GM23338 (cell line): ENCODE results near the gene SRSF11. TPM values are rescaled to one million over a fixed set of nuclear protein-coding genes. Genes with fewer than 3 reads are reported as not detected.

Experiments used
- ATAC-seq: fragments of 200-7000 bp; cut with Tn5 transposase; 3 replicates; pipeline ENCODE4 v1.9.1; 2020
- DNase-seq: peaks from one replicate; pipeline ENCODE4 v3.0.0-alpha.2; 2015; ENCODE audit warnings: low spot score
- H2AFZ ChIP-seq: fragments of 200-600 bp; sonication (generic); 2 replicates; pipeline ENCODE4 v1.8.0; 2016; ENCODE audit warnings: antibody characterized with exemption, mild to moderate bottlenecking, moderate library complexity
- H3F3A ChIP-seq: fragments of 200-600 bp; sonication (generic); replicated peaks from 2 replicates; pipeline ENCODE4 v1.8.0; 2017; ENCODE audit warnings: antibody characterized with exemption, mixed run types, low read depth
- H3K27ac ChIP-seq: fragments of 200-600 bp; sonication (generic); 2 replicates; pipeline ENCODE4 v1.6.1; 2016; ENCODE audit warnings: low read depth
- H3K27me3 ChIP-seq: fragments of 200-600 bp; sonication (generic); 2 replicates; pipeline ENCODE4 v1.8.0; 2016; ENCODE audit warnings: mild to moderate bottlenecking, mixed run types, moderate library complexity; ENCODE audit not compliant: insufficient read depth
- H3K36me3 ChIP-seq: fragments of 200-600 bp; sonication (generic); 2 replicates; pipeline ENCODE4 v1.8.0; 2016; ENCODE audit warnings: mild to moderate bottlenecking; ENCODE audit not compliant: insufficient read depth
- H3K4me1 ChIP-seq: fragments of 200-600 bp; sonication (generic); 2 replicates; pipeline ENCODE4 v1.8.0; 2016; ENCODE audit warnings: mild to moderate bottlenecking, moderate library complexity; ENCODE audit not compliant: insufficient read depth
- H3K4me2 ChIP-seq: fragments of 200-600 bp; sonication (generic); 2 replicates; pipeline ENCODE4 v1.7.1; 2017; ENCODE audit warnings: mixed run types
- H3K4me3 ChIP-seq: fragments of 200-600 bp; sonication (generic); 2 replicates; pipeline ENCODE4 v1.6.1; 2016; ENCODE audit warnings: mixed run types
- H3K79me2 ChIP-seq: fragments of 200-600 bp; sonication (generic); replicated peaks from 2 replicates; pipeline ENCODE4 v1.8.0; 2017; ENCODE audit warnings: mild to moderate bottlenecking; ENCODE audit not compliant: insufficient read depth
- H3K9me2 ChIP-seq: fragments of 200-600 bp; sonication (generic); 2 replicates; pipeline ENCODE4 v1.8.0; 2017; ENCODE audit not compliant: insufficient read depth
- H4K20me1 ChIP-seq: fragments of 200-600 bp; sonication (generic); replicated peaks from 2 replicates; pipeline ENCODE4 v1.8.0; 2017; ENCODE audit warnings: mild to moderate bottlenecking; ENCODE audit not compliant: insufficient read depth
- H3K27ac Mint-ChIP-seq: 2 replicates; pipeline ENCODE4 v1.8.0; 2020; ENCODE audit warnings: inconsistent platforms, mild to moderate bottlenecking, moderate library complexity, mixed read lengths
- H3K27me3 Mint-ChIP-seq: 3 replicates; pipeline ENCODE4 v1.8.0; 2022; ENCODE audit warnings: low read depth, mild to moderate bottlenecking, moderate library complexity, mixed read lengths, inconsistent platforms; ENCODE audit not compliant: insufficient read depth, poor library complexity
- H3K36me3 Mint-ChIP-seq: 3 replicates; pipeline ENCODE4 v1.8.0; 2021; ENCODE audit warnings: low read depth, mild to moderate bottlenecking, inconsistent platforms, moderate library complexity, mixed read lengths
- H3K4me1 Mint-ChIP-seq: 3 replicates; pipeline ENCODE4 v1.8.0; 2020; ENCODE audit warnings: mild to moderate bottlenecking, inconsistent platforms, mixed read lengths
- H3K4me3 Mint-ChIP-seq: 3 replicates; pipeline ENCODE4 v1.8.0; 2021; ENCODE audit warnings: moderate library complexity, mild to moderate bottlenecking, inconsistent platforms, mixed read lengths
- H3K9me3 Mint-ChIP-seq: 3 replicates; pipeline ENCODE4 v1.8.0; 2020; ENCODE audit warnings: moderate library complexity, mild to moderate bottlenecking, inconsistent platforms, mixed read lengths
- CREB1 ChIP-seq: fragments of 250-450 bp; sonication (Bioruptor Pico); IDR thresholded peaks from 2 replicates; pipeline ENCODE4 v1.5.0; 2020; ENCODE audit warnings: low read depth, mild to moderate bottlenecking, moderate library complexity
- CTCF ChIP-seq, 2 experiments: fragments of 200-600 bp in 1 of 2; sonication (generic) in 1 of 2; conservative IDR thresholded peaks; 2 replicates each; pipeline versions ENCODE4 v1.5.1 to v1.6.1; 2016 to 2017; ENCODE audit warnings: antibody characterized with exemption in 2 of 2, low read depth in 2 of 2, mild to moderate bottlenecking in 2 of 2, moderate library complexity in 1 of 2
- ETS1 ChIP-seq: IDR thresholded peaks from 2 replicates; pipeline ENCODE4 v1.6.1; 2016; ENCODE audit warnings: antibody characterized with exemption
- EZH2 ChIP-seq: fragments of 200-600 bp; sonication (generic); IDR thresholded peaks from one replicate; pipeline ENCODE4 v1.8.0; 2017; ENCODE audit warnings: antibody characterized with exemption, mild to moderate bottlenecking, low read depth; ENCODE audit not compliant: unreplicated experiment
- EZH2phosphoT487 ChIP-seq: fragments of 200-600 bp; sonication (generic); IDR thresholded peaks from one replicate; pipeline ENCODE4 v1.8.1; 2018; ENCODE audit warnings: antibody characterized with exemption; ENCODE audit not compliant: unreplicated experiment
- JUNB ChIP-seq: IDR thresholded peaks from one replicate; pipeline ENCODE4 v1.6.1; 2016; ENCODE audit warnings: antibody characterized with exemption; ENCODE audit not compliant: unreplicated experiment
- NANOG ChIP-seq: IDR thresholded peaks from 2 replicates; pipeline ENCODE4 v1.6.1; 2016; ENCODE audit warnings: antibody characterized with exemption, borderline replicate concordance
- POLR2AphosphoS5 ChIP-seq: IDR thresholded peaks from 2 replicates; pipeline ENCODE4 v1.6.1; 2016; ENCODE audit warnings: antibody characterized with exemption, low read depth
- STAT1 ChIP-seq: IDR thresholded peaks from one replicate; pipeline ENCODE4 v1.6.1; 2016; ENCODE audit warnings: antibody characterized with exemption; ENCODE audit not compliant: unreplicated experiment
- ZNF462 ChIP-seq: fragments of 250-450 bp; sonication (Bioruptor Pico); IDR thresholded peaks from 2 replicates; pipeline ENCODE4 v1.5.0; 2020; ENCODE audit warnings: mild to moderate bottlenecking, moderate library complexity
- polyA plus RNA-seq: library from polyadenylated mRNA; unstranded; fragments of >200 nt; fragmentation: Nextera tagmentation; extraction: Ambion mirVana; gene quantifications from 2 replicates; pipeline ENCODE4 v1.2.1, GENCODE V29; 2016
- total RNA-seq: library from RNA; depleted of rRNA; stranded (reverse); fragments of >200 nt; shearing (Covaris generic); gene quantifications from 2 replicates; pipeline ENCODE4 v1.2.3, GENCODE V29; 2014

SRSF11 gene
- total and polyA plus RNA-seq, 2 experiments from 2014 or later = 182 to 372 TPM

DNA sequence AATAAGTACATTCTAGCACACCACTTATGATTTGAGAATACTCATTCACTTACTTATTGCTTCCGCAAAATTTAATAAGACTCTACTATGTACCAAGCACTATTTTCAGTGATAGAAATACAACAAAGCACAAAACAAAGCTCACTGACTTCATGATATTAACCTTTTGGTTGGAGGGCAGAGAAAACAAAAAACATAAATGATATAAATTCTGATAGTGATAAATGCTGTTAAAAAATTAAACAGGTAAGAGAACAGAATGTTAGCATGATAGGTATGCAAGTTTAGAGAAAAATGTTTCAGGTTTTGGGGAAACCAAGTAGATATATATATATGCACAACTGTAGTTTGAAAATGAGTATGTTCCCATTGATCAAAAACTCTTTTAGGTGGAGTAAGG, 17.0 kb upstream of the SRSF11 start:
- no peaks in the 10 kb centered on the region for H3K9me2 ChIP-seq
- peak overlapping the region; percentile 97 for H3K4me2 ChIP-seq
- H4K20me1 ChIP-seq = peaks cover 5% of the 10 kb centered on the region
- H3K4me3 ChIP-seq = peak overlapping the region; percentile 81
- no peaks in the 10 kb centered on the region for H3F3A ChIP-seq
- no peak overlapping the region for H3K27ac ChIP-seq
- peaks cover 7% of the 10 kb centered on the region for H3K27me3 Mint-ChIP-seq
- peak overlapping the region; percentile 96 for H3K4me3 Mint-ChIP-seq
- DNase-seq (no peak), ATAC-seq (no peak)
- no peak for TF ChIP-seq NANOG
- TF ChIP-seq JUNB = no peak
- peaks cover 9% of the 10 kb centered on the region; the same call in 2 of the 3 replicates for H3K4me1 Mint-ChIP-seq
- no peaks in the 10 kb centered on the region for H3K36me3 ChIP-seq
- H2AFZ ChIP-seq = no peak overlapping the region
- peaks cover 8% of the 10 kb centered on the region for H3K4me1 ChIP-seq
- H3K27ac Mint-ChIP-seq = no peak overlapping the region
- H3K27me3 ChIP-seq = no peaks in the 10 kb centered on the region
- no peaks in the 10 kb centered on the region for H3K9me3 Mint-ChIP-seq
- peaks cover 96% of the 10 kb centered on the region for H3K79me2 ChIP-seq
- peaks cover 4% of the 10 kb centered on the region; the same call in 1 of the 3 replicates for H3K36me3 Mint-ChIP-seq

DNA sequence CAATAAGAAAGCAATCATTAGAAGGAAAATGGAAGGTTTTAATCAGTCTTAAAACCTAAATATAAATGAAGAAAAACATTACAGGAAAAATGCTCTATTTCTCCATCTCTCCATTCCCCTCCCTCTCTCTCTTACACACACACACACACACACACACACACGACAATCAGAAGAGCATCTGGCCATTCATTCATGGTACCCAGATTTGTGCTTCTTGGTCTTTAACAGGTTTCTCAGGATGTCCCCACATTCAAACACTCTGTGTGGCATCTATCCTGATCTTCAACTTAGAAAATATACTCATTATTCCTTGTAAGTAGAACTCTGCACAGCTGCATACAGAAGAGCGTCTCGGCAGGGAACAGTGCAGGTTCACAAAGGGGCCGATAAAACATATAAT, 16.6 kb upstream of the SRSF11 start:
- no peaks in the 10 kb centered on the region for H3K27me3 ChIP-seq
- H3F3A ChIP-seq = no peaks in the 10 kb centered on the region
- H3K36me3 Mint-ChIP-seq = peaks cover 4% of the 10 kb centered on the region; the same call in 1 of the 3 replicates
- peak overlapping the region; percentile 97 for H3K4me2 ChIP-seq
- H3K9me2 ChIP-seq = no peaks in the 10 kb centered on the region
- no peak for ATAC-seq
- H3K27ac ChIP-seq = no peak overlapping the region
- peaks cover 8% of the 10 kb centered on the region for H3K4me1 ChIP-seq
- DNase-seq = no peak
- H3K27ac Mint-ChIP-seq = peak overlapping the region; percentile 99
- peak overlapping the region; percentile 99 for H2AFZ ChIP-seq
- H3K79me2 ChIP-seq = peaks cover 97% of the 10 kb centered on the region
- peaks cover 9% of the 10 kb centered on the region; the same call in 2 of the 3 replicates for H3K4me1 Mint-ChIP-seq
- H3K9me3 Mint-ChIP-seq = no peaks in the 10 kb centered on the region
- peaks cover 4% of the 10 kb centered on the region; the same call in 1 of the 2 replicates for H4K20me1 ChIP-seq
- peak overlapping the region; percentile 96 for H3K4me3 Mint-ChIP-seq
- H3K36me3 ChIP-seq = no peaks in the 10 kb centered on the region
- peak overlapping the region; percentile 81 for H3K4me3 ChIP-seq
- peaks cover 7% of the 10 kb centered on the region for H3K27me3 Mint-ChIP-seq
- no peak for TF ChIP-seq JUNB
- no peak for TF ChIP-seq STAT1
- TF ChIP-seq EZH2phosphoT487 = no peak
- TF ChIP-seq CTCF (conservative IDR thresholded peaks at IDR 0.05; ENCODE audit: low read depth in 2 of 2) = no peak
- no peak for TF ChIP-seq POLR2AphosphoS5
- TF ChIP-seq EZH2 = no peak
- no peak for TF ChIP-seq NANOG
- TF ChIP-seq ZNF462 (CRISPR knock-in tag) = no peak
- no peak for TF ChIP-seq CREB1 (CRISPR knock-in tag)
- TF ChIP-seq ETS1 = no peak
